Activated T-helper 2 cell treated with anti-CD3 and anti-CD28 coated beads, Interferon-gamma antibody, Interleukin-2, Interleukin-4, amounts not matched to agents 10 μg/mL and 5 μg/mL and 100 μg/mL, durations not matched to agents 14 hours and 24 hours and 36 hours (primary cell): ENCODE results near the gene PRELID3B. TPM values are rescaled to one million over a fixed set of nuclear protein-coding genes. Genes with fewer than 3 reads are reported as not detected.

Source experiments
- DNase-seq: peaks from one replicate; pipeline ENCODE4 v3.0.0; 2021; ENCODE audit warnings: low spot score
- H3K27ac Mint-ChIP-seq: one replicate; pipeline ENCODE4 v1.8.0; 2021; ENCODE audit warnings: mixed read lengths
- H3K27me3 Mint-ChIP-seq: one replicate; pipeline ENCODE4 v1.8.0; 2021; ENCODE audit warnings: low read depth, mixed read lengths
- H3K36me3 Mint-ChIP-seq: one replicate; pipeline ENCODE4 v1.8.0; 2021; ENCODE audit warnings: low read depth, mixed read lengths
- H3K4me1 Mint-ChIP-seq: one replicate; pipeline ENCODE4 v1.8.0; 2021; ENCODE audit warnings: low read depth, mixed read lengths
- H3K4me3 Mint-ChIP-seq: one replicate; pipeline ENCODE4 v1.8.0; 2021; ENCODE audit warnings: low read depth, mild to moderate bottlenecking, moderate library complexity, mixed read lengths
- H3K9me3 Mint-ChIP-seq: one replicate; pipeline ENCODE4 v1.8.0; 2021; ENCODE audit warnings: mixed read lengths
- intact Hi-C: fragments of 100-400 bp; cut with micrococcal nuclease; formaldehyde crosslinking; loops from one replicate; pipeline ENCODE4 v1.15.1; 2023
- total RNA-seq: library from RNA; stranded (reverse); gene quantifications from 2 replicates; pipeline ENCODE4 v1.2.3, GENCODE V29; 2022

Gene PRELID3B
- total RNA-seq: 106 and 112 TPM in 2 replicates

DNA sequence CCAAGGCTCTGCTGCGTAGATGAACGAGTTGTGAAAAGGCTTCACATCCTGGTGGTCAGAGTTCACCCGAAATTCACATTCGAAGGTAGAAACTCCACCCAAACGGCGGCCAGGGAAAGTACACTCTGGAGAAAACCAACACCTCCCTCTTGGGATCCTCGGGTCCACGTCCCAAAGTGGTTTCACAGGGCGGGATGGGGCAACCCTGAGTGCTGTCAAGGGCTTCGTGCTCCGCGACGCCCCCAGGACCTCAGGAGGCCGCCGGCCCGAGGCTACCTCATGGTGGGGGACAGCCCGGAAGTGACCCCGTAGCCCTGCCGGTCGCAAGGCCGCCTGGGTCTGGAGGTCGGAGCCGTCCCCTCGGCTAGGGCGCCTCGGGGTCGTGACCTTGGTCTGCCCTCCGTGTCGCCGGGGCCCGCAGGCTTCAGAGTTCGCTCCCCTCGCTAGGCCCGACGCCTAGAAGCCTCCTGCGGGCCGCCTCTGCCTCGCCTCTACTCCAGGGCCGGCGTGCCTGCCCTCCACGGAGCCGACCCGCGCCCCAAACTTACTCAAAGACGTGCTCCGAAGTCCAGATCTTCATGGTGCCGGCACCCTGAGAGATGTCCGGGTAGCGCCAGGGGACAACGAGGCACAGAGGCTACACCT is at the start of gene PRELID3B:
Gene PRELID3B (minus strand): TSS at position 636 of the 645 bp plus-strand sequence. CDS start 56 bp downstream, at position 580.
- Mint-ChIP-seq H3K27me3 (no peaks in the 10 kb centered on the region), H3K4me1 (peaks cover 54% of the 10 kb centered on the region), H3K27ac (peak within 1 kb of the TSS; percentile 95), H3K9me3 (no peaks in the 10 kb centered on the region), H3K4me3 (peak within 1 kb of the TSS; percentile 97), H3K36me3 (peaks cover 41% of the 10 kb centered on the region)
- peak; percentile 33 for DNase-seq
- intact Hi-C loops: loop anchor here (1.0 to 10.0 kb wide), 4 partner anchors 10 to 387 kb away; partner anchors contain the start of genes ATP5F1E, CTSZ, STX16 and ZNF831

DNA sequence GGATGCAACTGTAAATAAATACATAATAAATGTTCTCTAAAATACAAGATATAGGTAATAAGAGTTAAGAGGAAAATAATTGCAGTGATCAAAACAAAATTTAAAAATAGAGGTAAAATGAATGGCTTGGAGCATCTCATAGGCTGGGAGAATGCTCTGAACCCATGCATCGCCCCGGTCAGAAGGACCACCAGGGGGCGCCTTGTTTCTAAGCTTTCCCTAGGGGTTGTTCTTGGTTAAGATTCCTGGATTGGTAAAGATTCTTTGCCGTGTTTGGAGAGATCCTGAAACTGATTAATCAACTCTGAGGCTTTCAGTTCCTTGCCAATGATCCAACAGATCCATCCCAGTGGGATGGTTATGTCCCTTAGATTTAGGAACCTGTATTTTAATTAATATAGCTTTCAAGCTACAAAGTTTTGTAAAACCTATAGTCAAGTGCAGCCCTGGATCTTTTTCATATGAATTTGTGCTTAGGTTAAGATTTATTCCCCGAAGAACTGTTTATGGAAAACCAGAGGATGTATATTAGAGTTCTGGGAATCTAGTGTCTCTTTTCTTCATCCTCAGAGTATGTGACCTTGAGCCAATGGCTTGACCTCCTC is 45.3 kb upstream of the PRELID3B start:
- H3K36me3 Mint-ChIP-seq: no peaks in the 10 kb centered on the region
- H3K27me3 Mint-ChIP-seq: peaks cover 35% of the 10 kb centered on the region
- H3K4me1 Mint-ChIP-seq: peaks cover 1% of the 10 kb centered on the region
- no peak overlapping the region for H3K27ac Mint-ChIP-seq
- H3K9me3 Mint-ChIP-seq: no peaks in the 10 kb centered on the region
- intact Hi-C loops: loop anchor here (1.0 to 10.0 kb wide), 5 partner anchors 35 to 317 kb away; no protein-coding TSS in a partner anchor
- H3K4me3 Mint-ChIP-seq: no peak overlapping the region
- peak; percentile 67 for DNase-seq

DNA sequence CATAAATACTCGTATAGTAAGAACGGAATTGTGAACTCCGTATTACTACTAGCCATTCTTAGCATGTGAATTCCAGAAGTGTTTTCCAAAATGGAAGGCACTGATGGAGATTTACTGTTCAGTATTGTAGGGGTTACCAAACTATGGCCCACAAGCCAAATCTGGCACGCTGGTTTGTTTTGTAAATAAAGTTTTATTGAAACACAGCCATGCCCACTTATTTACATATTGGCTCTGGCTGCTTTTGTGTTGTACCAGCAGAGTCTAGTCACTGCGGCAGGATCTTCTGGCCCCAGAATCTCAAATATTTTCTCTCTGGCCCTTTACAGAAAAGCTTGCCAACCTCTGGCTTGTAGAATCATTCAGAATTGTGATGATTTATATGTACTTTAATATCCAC is 44.3 kb upstream of the PRELID3B start:
- Mint-ChIP-seq H3K27ac (no peak overlapping the region), H3K27me3 (peaks cover 37% of the 10 kb centered on the region), H3K4me1 (peaks cover 1% of the 10 kb centered on the region), H3K36me3 (no peaks in the 10 kb centered on the region), H3K9me3 (no peaks in the 10 kb centered on the region), H3K4me3 (no peak overlapping the region)
- DNase-seq: no peak
- intact Hi-C loops: loop anchor here (1.0 to 10.0 kb wide), 3 partner anchors 36 to 318 kb away; no protein-coding TSS in a partner anchor

DNA sequence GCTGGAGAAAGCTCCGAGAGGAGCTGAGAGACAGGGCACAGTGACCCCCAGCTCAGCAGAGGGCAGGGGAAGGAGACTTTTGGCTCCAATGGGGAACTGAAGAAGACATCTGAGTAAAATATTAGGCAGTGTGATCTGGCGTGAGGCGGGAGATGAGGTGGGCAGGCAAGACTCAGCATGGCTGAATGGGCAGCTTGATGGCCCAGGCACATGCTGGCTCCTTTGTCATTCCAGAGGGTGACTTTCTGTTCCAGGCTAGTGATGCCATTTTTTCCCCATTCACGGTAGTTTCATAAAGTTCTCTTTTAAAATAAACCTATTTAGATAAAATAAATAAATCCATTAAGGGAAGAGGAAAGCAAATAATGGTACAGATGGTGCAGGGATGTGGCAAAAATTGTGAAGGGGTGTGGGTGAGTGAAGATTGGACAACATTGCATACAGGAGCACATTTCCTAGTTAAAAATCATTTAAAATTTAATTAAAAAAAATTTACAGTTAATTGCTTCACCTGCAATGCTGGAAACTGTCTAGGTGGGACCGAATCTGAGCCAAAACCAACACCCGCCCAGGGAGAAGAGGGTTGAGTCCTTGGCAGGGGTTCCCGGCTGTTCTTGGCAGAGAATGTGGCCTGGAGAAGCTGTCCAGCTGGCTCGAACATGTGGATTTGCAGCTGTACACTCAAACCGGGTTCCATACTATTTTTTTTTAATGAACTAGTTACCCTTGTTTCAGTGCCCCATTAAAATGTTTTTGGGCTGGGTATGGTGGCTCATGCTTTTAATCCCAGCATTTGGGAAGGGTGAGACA is 41.7 kb upstream of the PRELID3B start:
- DNase-seq: no peak
- H3K36me3 Mint-ChIP-seq: no peaks in the 10 kb centered on the region
- intact Hi-C loops: loop anchor here (10.0 kb wide), 1 partner anchor 321 kb away; no protein-coding TSS in a partner anchor
- no peaks in the 10 kb centered on the region for H3K9me3 Mint-ChIP-seq
- H3K27ac Mint-ChIP-seq: no peak overlapping the region
- H3K27me3 Mint-ChIP-seq: peaks cover 37% of the 10 kb centered on the region
- H3K4me1 Mint-ChIP-seq: peaks cover 1% of the 10 kb centered on the region
- no peak overlapping the region for H3K4me3 Mint-ChIP-seq

DNA sequence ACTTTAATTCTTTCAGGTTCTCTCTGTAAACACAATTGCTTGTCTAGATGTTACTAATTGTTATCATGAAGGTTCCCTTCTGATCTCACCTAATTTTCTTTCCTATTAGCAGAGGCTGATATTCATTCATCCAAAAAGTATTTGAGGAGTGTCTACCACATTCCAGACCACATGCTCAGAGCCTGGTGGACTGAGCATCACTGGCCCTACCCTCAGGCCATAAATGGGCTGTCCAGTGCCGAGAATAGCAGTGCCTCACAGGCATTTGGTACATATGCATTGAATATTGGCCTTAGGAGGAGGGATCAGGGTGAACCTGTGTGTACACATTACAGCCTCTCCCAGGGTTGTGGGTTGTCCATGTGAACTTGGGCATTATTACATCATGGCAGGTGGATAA is 40.4 kb upstream of the PRELID3B start:
- H3K4me3 Mint-ChIP-seq: no peak overlapping the region
- no peaks in the 10 kb centered on the region for H3K9me3 Mint-ChIP-seq
- H3K4me1 Mint-ChIP-seq: peaks cover 5% of the 10 kb centered on the region
- no peak overlapping the region for H3K27ac Mint-ChIP-seq
- intact Hi-C loops: loop anchor here (10.0 kb wide), 1 partner anchor 322 kb away; no protein-coding TSS in a partner anchor
- H3K27me3 Mint-ChIP-seq: peaks cover 37% of the 10 kb centered on the region
- DNase-seq: no peak
- no peaks in the 10 kb centered on the region for H3K36me3 Mint-ChIP-seq

DNA sequence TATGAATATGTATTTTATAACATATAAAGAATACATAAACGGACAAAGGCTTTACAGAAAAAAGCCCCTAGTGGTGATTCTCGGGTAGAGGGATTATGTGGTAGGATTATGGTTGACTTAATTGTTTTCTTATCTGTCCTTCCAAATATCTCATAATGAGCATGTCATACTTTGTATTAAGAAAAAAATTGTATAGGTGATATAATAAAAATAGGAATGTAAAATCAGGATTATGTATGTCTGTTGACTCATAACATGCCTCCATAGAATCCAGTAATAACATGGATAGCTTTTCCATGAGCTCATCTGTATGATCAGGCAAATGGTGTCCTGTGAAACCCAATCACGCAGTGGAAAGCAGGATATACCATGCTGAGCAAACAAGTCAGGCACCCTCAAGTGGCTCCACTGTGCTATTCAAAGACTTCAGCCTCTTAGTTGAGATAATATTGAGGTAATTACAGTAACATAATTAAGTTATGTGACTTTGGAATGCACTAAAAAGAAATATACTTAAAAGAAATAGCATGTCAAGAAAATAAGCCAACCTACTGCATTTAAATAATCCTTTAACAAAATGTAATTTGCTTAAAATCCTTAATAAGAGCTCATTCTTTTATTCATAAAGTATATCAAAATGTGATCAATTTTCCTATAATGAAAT is 39.6 kb upstream of the PRELID3B start:
- intact Hi-C loops: loop anchor here (10.0 kb wide), 1 partner anchor 323 kb away; no protein-coding TSS in a partner anchor

DNA sequence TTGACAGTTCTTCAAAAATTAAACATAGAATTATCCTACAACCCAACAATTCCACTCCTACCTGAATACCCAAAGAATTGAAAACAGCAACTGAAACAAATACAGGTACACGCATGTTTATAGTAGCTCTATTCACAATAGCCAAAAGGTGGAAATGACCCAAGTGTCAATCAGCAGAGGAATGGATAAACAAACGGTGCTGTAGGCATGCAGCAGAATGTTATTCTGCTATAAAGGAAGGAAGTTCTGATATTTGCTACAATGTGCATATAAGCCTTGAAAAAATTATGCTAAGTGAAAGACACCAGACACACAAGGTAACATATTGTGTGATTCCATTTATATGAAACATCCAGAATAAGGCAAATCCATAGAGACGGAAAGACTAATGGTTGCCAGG is 38.5 kb upstream of the PRELID3B start:
- intact Hi-C loops: loop anchor here (10.0 kb wide), 1 partner anchor 324 kb away; no protein-coding TSS in a partner anchor

More for the DNA sequence above, 39.6 kb upstream of the PRELID3B start:
- Mint-ChIP-seq H3K4me3 (no peak overlapping the region), H3K27ac (no peak overlapping the region), H3K4me1 (peaks cover 8% of the 10 kb centered on the region), H3K27me3 (peaks cover 38% of the 10 kb centered on the region), H3K9me3 (no peaks in the 10 kb centered on the region), H3K36me3 (no peaks in the 10 kb centered on the region)
- no peak for DNase-seq

DNA sequence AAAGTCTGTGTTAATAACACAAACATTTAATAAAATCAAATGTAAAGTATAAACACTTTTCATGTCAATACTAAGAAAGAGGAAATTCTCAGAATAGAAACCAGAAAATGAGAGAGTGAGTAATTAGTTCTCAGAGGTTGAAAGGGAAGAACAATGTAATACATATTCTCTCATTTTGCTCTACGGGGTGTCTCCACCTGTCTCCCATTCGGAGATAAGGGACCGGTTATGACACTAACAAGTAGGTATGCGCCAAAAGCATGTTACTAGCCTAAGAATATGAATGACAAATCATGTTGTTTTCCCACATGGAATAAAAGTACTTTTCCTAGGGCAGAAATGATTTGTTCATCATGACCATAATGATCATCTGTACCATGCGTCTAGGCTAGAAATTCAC is 35.6 kb upstream of the PRELID3B start:
- Mint-ChIP-seq H3K9me3 (no peaks in the 10 kb centered on the region), H3K27me3 (peaks cover 22% of the 10 kb centered on the region), H3K4me3 (no peak overlapping the region), H3K36me3 (no peaks in the 10 kb centered on the region), H3K27ac (no peak overlapping the region), H3K4me1 (peaks cover 22% of the 10 kb centered on the region)
- intact Hi-C loops: no loop called here
- no peak for DNase-seq

More for the DNA sequence above, 38.5 kb upstream of the PRELID3B start:
- H3K9me3 Mint-ChIP-seq: no peaks in the 10 kb centered on the region
- DNase-seq: no peak
- no peak overlapping the region for H3K4me3 Mint-ChIP-seq
- peaks cover 9% of the 10 kb centered on the region for H3K4me1 Mint-ChIP-seq
- peaks cover 37% of the 10 kb centered on the region for H3K27me3 Mint-ChIP-seq
- no peak overlapping the region for H3K27ac Mint-ChIP-seq
- no peaks in the 10 kb centered on the region for H3K36me3 Mint-ChIP-seq

DNA sequence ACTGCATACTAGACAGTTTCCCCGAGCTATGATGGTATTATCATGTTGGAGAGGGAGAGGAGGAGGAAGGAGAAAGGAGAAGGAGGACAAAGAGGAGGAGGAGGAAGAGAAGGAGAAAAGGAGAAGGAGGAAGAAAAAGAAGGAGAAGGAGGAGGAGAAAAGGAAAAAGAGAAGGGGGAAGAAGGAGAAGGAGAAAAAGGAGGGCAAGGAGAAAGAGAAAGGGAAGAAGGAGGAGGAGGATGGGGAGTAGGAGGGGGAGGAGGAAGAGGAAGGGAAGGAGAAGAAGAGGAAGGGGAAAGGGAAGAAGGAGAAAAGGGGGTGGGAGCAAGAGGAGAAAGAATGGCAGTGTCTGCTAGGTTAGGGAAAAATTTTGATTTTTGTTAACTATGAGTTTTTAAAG is 35.1 kb upstream of the PRELID3B start:
- no peak overlapping the region for H3K27ac Mint-ChIP-seq
- no peaks in the 10 kb centered on the region for H3K9me3 Mint-ChIP-seq
- DNase-seq: no peak
- no peaks in the 10 kb centered on the region for H3K36me3 Mint-ChIP-seq
- H3K4me1 Mint-ChIP-seq: peaks cover 25% of the 10 kb centered on the region
- intact Hi-C loops: no loop called here
- H3K27me3 Mint-ChIP-seq: peaks cover 21% of the 10 kb centered on the region
- H3K4me3 Mint-ChIP-seq: no peak overlapping the region

DNA sequence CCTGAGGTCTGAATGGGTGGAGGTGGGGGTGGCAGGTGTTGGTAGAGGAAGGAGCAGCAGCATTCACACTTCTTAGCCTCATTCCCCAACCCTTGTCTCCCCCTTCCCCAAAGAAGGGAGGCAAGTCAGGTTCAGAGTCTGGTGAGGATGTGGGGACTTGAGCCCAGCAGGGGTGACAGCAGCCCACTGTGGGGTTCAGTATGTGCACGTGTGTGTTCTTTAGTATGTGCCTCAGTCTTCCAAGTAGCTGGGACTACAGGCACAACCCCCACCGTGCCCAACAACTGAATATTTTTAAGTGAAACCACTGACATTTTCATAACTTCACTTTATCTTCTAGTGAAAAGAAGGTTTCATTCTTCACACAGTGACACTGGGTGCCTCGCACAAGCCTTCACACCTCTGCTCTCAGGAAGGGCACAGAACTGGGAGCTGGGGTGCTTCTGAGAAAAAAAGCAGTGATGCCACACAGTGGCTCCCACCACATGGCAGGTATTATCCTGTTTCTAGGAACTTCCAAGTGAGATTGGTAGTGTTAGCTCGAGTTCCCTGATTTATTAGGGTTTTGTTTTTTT is 33.4 kb upstream of the PRELID3B start:
- intact Hi-C loops: no loop called here
- no peak overlapping the region for H3K4me3 Mint-ChIP-seq

DNA sequence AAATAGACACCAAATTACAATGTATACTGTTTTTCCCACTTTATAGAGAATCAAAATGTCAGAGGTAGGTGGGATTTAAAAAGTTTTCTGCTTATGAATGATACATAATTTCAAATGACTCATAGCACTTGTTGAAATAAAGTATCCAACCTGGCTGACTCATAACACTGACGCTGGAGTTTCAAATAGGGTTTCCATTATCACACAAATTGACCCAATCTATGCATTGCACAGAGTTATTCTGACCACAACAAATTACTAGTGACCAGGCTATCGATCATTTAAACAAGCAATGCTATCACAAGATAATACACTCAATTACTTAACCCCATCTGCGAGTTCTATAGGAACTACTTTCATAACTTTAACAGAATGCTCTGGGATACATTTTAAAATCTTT is 31.9 kb upstream of the PRELID3B start:
- DNase-seq: no peak
- Mint-ChIP-seq H3K4me3 (no peak overlapping the region), H3K36me3 (no peaks in the 10 kb centered on the region), H3K9me3 (no peaks in the 10 kb centered on the region), H3K27me3 (peaks cover 21% of the 10 kb centered on the region), H3K27ac (no peak overlapping the region), H3K4me1 (peaks cover 28% of the 10 kb centered on the region)
- intact Hi-C loops: loop anchor here (1.0 kb wide), 1 partner anchor 26 kb away; no protein-coding TSS in a partner anchor

More for the DNA sequence above, 33.4 kb upstream of the PRELID3B start:
- Mint-ChIP-seq H3K27me3 (peaks cover 20% of the 10 kb centered on the region), H3K4me1 (peaks cover 26% of the 10 kb centered on the region), H3K27ac (no peak overlapping the region), H3K36me3 (no peaks in the 10 kb centered on the region), H3K9me3 (no peaks in the 10 kb centered on the region)
- DNase-seq: no peak

DNA sequence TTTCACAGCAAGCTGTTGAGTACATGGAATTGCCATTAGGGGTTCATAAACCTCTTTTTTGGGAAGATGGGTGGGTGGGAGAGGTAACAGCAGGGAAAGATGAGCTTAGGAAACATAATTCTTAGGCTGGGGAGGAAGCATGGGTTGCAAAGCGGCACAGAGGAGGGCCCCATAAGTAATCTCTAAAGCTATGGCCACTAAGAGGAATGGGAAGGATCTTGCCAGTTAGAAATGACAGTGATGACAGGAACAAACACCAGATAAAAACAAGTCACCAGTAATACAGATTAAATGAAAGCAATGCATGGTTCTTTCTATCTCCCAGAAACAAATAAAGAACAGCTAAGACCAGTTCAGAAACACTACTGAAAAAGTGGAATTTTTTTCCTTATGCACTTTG is 31.0 kb upstream of the PRELID3B start:
- no peaks in the 10 kb centered on the region for H3K9me3 Mint-ChIP-seq
- H3K27ac Mint-ChIP-seq: no peak overlapping the region
- intact Hi-C loops: no loop called here
- no peak overlapping the region for H3K4me3 Mint-ChIP-seq
- DNase-seq: no peak
- peaks cover 28% of the 10 kb centered on the region for H3K27me3 Mint-ChIP-seq
- H3K36me3 Mint-ChIP-seq: no peaks in the 10 kb centered on the region
- H3K4me1 Mint-ChIP-seq: peaks cover 28% of the 10 kb centered on the region
